PFSK-1 (cell line): ENCODE data around the gene GSE1.

Experiments used
- FOXP2 ChIP-seq: optimal IDR thresholded peaks from 2 replicates; pipeline ENCODE3; 2011; ENCODE audit warnings: borderline replicate concordance, control low read depth, inconsistent platforms; ENCODE audit not compliant: insufficient read depth; ENCODE audit errors: extremely low read length, extremely low read depth
- POLR2AphosphoS5 ChIP-seq: IDR thresholded peaks from 2 replicates; pipeline ENCODE4 v1.6.1; 2012; ENCODE audit warnings: low read depth, mild to moderate bottlenecking, control low read depth, low read length, moderate library complexity
- REST ChIP-seq, 2 experiments: IDR thresholded peaks; 2 replicates each; pipeline versions ENCODE4 v1.6.1 to v1.8.0; 2011 to 2012; ENCODE audit warnings: low read depth in 2 of 2, low read length in 2 of 2, control low read depth in 1 of 2, inconsistent platforms in 1 of 2, mild to moderate bottlenecking in 1 of 2, moderate library complexity in 1 of 2; ENCODE audit not compliant: insufficient read depth in 1 of 2
- SIN3A ChIP-seq: IDR thresholded peaks from 2 replicates; pipeline ENCODE4 v1.6.1; 2012; ENCODE audit warnings: mild to moderate bottlenecking, low read length, moderate library complexity, borderline replicate concordance; ENCODE audit not compliant: insufficient read depth
- TAF1 ChIP-seq: IDR thresholded peaks from 2 replicates; pipeline ENCODE4 v1.6.1; 2012; ENCODE audit warnings: low read length, control low read depth, borderline replicate concordance; ENCODE audit not compliant: insufficient read depth

GSE1 gene

GRCh38 chr16:85594978-85595661 lies 18.0 kb upstream of the GSE1 start:
- TF ChIP-seq SIN3A (no peak), POLR2AphosphoS5 (no peak), FOXP2 (no peak), REST (IDR thresholded peaks at IDR 0.05; ENCODE audit: insufficient read depth in 1 of 2, low read depth in 2 of 2, low read length in 2 of 2) (no peak), TAF1 (no peak)

- TF ChIP-seq TAF1 = no peak
These were observed 17.2 kb upstream of the GSE1 start for GRCh38 chr16:85595812-85596502.

GRCh38 chr16:85598141-85598540 lies 15.0 kb upstream of the GSE1 start:
- TF ChIP-seq REST (IDR thresholded peaks at IDR 0.05; ENCODE audit: insufficient read depth in 1 of 2, low read depth in 2 of 2, low read length in 2 of 2) = no peak
- no peak for TF ChIP-seq TAF1
- no peak for TF ChIP-seq SIN3A
- no peak for TF ChIP-seq FOXP2
- TF ChIP-seq POLR2AphosphoS5 = no peak

GRCh38 chr16:85600078-85600477 lies 13.0 kb upstream of the GSE1 start:
- TF ChIP-seq FOXP2 (no peak), SIN3A (no peak), TAF1 (no peak), POLR2AphosphoS5 (no peak), REST (IDR thresholded peaks at IDR 0.05; ENCODE audit: insufficient read depth in 1 of 2, low read depth in 2 of 2, low read length in 2 of 2) (no peak)

GRCh38 chr16:85600530-85601271 lies 12.4 kb upstream of the GSE1 start:
- no peak for TF ChIP-seq TAF1
- no peak for TF ChIP-seq FOXP2
- no peak for TF ChIP-seq REST (IDR thresholded peaks at IDR 0.05; ENCODE audit: insufficient read depth in 1 of 2, low read depth in 2 of 2, low read length in 2 of 2)
- no peak for TF ChIP-seq SIN3A
- TF ChIP-seq POLR2AphosphoS5 = no peak
